Hypothalamus (tissue), 51 donors: ENCODE data around the gene CHST2.

Experiments
- DNase-seq, 51 donors: peaks; one replicate each; lab custom pipeline; 2025; lab: John Stamatoyannopoulos, UW

Gene CHST2

DNA sequence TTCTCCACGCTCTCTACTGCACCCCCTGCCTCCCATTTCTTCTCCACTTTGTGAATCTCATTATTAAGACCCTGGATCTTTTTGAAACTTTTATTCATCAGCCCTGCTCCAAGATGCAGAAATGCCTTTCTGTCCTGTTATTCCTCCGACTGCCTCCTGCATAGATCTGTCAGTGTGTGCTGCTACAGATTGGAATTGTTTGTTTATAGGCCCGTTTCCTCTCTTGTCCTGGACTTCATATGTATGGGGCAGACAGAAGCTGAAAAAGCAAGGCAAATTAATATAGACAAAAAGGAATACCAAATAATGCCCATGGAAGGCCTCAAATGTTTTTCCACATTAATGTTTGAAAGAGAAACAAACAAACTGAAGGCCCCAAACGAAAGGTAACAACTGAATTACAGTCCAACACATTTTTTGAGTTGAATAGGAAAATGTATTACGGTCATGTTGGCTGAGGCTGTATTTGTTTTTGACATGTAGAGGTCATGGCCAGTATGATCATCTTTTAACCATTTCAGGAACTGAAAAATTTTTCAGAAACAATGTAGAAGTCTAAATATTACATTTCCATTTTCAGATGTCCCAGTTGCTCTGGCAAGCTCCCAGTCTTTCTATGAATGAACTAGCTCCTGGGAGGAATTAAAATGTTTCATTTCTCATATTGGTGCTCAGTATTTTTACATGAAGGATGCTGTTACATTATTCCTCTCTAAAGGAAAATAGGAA, 8.8 kb downstream of the CHST2 start:
- no peak for DNase-seq

DNA sequence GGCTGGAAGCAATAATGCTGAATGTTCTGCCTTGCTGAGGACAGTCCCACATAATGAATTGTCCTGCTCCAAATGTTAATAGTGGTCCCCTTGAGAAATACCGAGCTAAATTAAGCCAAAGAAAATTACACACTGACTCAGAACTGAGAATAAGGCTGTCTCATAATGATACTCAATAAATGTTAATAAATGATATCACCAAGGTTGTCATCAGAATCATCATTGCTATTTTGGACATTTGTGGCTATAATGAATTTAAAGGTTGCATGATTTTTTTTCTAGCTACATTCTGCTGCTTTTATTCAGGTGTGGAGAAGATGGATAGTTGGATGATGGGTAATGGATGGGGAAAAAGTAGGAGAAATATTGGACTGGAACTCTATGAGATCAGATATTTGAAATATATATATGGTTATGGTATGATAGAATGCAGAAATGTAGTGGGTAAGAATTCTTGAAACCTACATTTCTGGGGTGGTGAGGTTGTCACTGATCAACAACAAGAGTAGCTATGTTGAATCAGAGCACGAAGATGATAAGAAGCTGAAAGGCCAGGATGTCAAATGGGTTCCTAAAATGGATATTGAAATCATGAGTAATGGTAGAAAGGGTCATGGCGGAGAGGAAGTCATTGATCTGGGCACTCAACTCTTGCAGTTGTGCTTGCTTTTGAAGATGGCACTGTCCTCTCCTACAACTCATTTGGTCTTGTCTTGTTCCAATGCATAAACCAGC, 12.8 kb downstream of the CHST2 start:
- no peak for DNase-seq

- peak in 12 of 51 donors; percentile 1 to 35 (median 6) for DNase-seq
Measured at GRCh38 chr3:143134471-143134870, 14.9 kb downstream of the CHST2 start.

DNA sequence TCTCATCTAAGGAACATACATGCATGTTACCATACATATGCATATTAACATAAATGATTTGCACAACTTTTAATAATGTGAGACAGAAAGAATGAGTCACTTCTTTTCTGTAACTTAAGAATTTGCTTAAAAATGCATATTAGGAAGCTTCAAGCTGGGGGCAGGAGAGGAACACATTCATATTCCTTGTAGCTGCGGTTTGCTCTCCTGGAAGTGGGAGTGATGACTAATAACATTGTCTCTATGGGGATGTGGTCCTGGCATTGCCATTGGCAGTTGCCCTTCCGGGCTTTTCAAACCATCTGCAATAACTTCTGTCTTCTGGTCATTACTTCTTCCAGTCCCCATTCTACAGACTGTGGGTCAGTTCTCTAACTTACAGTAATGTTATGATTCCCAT, 15.6 kb downstream of the CHST2 start:
- DNase-seq: peak in 5 of 51 donors; percentile 2 to 40 (median 10)

DNA sequence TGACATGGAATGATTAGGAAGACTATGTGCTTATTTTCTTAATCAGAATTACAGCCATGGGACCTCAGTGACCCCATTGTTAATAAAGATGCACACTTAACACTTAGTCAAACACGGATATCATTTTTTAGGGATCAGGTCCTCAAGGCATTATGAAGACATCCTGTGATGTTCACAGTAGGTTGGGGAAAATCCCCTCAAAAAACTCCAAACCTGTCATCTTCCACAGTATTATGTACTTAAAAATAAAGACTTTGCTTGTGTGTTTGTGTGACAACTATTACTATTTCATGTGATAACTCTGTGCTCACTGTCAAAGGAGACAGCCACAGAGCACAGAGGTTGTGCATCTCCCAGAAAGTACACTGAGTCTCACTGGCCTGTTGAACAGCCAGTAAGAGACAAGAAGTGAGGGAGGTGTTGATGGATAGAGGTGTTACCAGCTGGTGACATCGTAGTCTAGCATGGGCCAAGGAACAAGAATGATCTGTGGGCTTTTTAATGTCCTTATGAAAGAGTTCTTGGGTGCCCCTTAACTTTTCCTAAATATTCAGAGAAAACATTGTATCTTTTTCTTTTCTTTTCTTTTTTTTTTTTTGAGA, 18.0 kb downstream of the CHST2 start:
- DNase-seq: no peak

DNA sequence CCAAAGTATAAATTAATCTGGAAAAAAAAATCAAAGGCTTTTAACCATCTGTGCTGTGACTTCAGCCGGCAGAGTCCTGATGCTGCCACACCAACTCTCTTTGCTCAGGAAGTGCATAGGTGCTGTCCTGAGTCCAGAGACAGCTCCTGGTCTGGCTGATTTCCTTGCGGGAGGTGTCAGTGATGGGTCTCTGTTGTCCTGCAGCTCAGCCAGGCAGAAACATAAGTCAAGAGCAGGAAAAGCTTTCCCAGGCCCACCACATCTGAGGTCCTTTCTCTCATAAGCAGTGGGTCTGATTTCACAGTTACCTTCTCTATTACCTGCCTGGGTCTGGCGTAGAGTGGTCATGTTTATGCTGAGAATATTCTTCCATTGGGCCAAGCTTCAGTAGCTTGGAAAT, 19.4 kb downstream of the CHST2 start:
- no peak for DNase-seq

DNA sequence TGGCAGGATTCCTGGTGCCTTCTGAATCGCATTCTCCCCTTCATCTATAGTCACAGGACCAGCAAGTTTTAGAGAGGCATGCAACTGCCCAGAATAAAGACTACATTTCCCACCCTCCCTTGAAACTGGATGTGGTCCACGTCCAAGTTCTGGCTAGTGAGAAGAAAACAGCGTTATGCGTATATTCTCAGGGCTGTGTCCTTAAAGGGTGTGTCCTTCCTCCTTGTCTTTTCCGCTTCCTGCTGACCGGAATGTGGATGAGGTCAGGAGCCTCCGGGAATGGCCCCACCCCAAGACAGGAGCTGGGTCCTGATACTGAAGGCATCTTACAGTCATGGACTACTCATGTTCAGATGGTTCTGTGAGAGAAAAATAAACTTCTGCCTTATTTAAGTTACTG, 20.2 kb downstream of the CHST2 start:
- no peak for DNase-seq

GRCh38 chr3:143140550-143140949, 21.0 kb downstream of the CHST2 start:
- DNase-seq: no peak

DNA sequence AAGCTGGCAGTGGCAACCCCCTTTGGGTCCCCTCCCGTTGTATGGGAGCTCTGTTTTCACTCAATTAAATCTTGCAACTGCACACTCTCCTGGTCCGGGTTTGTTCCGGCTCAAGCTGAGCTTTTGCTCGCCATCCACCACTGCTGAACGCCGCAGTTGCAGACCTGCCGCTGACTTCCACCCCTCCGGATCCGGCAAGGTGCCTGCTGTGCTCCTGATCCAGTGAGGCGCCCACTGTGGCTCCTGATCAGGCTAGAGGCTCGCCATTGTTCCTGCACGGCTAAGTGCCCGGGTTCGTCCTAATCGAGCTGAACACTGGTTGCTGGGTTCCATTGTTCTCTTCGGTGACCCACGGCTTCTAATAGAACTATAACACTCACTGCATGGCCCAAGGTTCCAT, 22.8 kb downstream of the CHST2 start:
- DNase-seq: no peak

DNA sequence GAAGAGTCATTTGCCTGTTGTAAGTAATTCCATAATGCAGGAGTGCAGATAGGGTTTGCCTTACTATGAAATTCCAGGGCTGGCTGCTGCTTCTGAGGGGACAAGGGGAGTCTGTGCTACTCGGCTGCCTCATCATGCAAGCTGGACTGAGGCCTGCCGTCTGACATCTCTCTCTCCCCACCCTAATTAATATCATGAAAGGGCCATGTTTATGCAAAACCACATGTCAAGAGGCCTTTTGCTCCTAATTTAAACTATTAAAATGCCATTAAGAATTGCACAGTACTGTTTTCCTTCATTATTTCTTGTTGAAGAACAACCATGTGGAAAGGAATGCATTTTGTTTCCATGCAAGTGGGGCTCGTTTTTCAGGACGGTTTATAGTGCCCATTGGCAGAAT, 26.3 kb downstream of the CHST2 start:
- DNase-seq: no peak

DNA sequence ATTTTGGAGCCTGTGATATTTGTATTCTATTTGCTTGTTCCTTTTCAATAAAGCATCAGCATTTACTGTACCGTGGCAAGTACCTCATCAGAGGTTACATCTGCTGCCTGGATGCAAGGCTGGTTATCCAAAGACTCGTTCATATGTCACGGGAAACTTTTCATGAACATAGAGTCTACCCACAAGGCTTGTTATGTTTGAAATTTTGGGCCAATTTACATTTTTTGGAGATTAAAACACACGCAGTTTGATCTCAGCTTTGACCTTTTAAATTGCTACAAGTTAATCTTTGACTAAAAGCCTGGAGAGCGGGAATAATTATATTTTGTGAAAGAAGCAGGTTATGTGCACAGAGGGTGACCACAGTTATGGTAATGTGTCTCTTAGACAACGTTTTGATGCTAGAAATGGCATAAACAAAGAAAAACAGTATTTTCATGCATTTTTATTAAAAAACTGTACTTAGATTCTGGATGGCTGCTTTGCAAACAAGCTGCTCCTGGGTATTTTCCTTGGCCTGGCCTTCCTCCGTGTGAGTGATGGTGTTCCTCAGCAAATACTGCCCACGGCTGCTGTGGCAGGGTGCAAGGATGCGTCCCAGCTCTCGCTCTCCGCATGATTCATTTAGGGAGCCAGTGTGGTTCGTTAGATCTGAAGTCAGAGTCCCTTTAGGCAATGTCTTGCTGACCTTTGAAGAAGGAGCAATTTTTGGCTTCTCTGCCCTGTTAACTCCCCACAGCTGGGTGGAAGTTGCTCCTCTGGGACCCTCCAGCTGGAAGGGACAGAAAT, 27.1 kb downstream of the CHST2 start:
- DNase-seq: no peak

DNA sequence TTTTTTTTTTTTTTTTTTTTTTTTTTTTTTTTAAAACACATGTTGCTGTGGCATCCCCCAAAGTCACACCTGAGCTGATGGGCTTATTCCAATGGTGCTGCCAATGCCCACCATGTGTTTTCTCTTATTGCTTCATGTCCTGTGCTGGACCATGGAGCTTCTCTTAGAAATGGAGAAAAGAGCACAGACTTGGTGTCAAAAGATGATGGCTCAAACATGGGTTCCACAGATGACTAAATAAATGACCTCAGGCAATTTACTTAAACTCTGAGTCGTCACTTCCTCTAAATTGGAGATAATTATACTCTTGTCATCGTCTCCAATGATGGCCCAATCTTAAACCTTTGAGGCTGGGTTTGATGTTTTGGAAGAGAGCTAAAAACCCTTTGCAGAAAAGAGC, 28.1 kb downstream of the CHST2 start:
- no peak for DNase-seq

DNA sequence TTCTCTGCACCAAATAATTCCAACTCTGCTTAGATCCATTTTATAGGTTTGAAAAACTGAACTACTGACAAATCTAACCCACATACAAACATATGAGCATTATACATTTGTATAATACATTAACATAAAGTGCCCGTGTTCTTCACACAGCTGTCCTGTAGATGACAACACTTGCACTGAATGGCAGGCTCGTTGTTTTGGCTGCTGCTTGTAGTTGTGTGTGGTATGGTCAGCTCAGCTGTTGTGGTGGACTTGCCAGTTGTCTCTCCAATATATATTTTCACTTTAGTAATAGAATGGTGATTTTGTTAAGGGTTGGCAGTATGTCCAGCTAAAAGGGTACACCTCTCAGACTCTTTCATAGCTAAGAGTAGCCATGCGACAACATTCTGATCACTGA, 30.5 kb downstream of the CHST2 start:
- DNase-seq: no peak

- no peak for DNase-seq
Measured at GRCh38 chr3:143151004-143151731, 31.6 kb downstream of the CHST2 start.

GRCh38 chr3:143152043-143152442, 32.5 kb downstream of the CHST2 start:
- no peak for DNase-seq

GRCh38 chr3:143155756-143156155, 36.2 kb downstream of the CHST2 start:
- no peak for DNase-seq

DNA sequence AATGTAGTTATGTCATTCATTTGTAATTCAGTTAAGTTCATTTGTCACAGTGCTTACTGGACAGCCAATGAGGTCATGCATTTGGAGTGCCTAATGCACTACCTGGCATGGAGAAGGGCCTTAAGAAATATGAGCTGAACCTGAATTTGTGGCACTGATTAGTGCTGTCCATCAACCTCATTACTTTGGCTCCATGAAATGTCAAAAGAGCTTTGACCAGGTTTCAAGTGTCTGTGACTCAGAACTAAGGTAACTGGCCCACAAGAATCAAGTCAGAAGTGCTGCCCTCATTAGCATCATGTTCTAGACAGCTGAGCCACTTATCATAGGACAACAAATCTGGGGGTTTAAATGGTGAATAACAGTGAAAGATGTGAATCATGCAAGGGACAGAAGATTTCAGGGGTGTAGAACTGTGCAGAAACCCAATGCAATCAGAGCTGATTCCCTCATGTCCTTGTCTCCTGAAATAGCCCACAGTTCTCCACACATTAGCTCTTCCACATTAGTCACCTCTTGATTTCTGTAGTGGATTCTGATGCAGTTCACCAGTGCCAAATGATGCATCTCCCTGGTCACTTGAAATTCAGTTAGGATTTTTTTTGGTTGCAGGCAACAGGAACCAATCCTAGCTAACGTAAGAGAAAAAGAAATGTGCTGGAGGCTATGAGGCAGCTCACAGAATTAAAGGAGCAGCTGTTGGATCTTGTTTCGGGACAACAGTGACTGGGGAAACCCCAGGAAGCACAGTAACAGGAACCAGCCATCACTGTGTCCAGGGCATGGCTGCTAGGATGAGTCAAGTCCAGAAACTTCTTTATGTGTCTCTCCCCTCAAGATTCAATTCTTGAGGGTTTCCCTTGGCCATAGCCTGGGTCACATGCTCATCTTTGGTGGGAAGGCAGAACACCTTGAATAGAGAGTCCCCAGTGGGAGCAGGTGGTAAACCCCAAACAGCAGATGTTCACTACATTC, 38.7 kb downstream of the CHST2 start:
- no peak for DNase-seq

DNA sequence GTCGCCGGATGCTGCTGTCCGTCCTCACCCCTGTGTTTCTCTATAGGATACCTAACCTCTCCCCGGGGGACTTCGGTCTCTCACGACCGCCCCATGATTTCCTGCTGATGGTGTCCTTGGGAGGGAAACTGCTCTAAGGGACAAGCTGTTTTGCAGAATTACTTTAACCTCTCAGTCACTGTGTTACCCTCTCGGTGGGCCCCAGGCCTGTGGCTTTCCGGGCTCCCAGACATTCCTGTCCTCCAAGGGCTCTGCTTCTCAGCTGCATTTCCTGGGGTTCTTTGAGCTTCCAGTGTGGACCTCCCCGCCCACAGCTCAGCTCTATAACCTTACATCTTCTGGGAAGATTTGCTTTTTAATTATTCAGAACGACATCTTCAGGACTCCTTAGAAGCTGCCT, 40.9 kb downstream of the CHST2 start:
- no peak for DNase-seq

- no peak for DNase-seq
Measured at GRCh38 chr3:143163562-143164100, 44.1 kb downstream of the CHST2 start.
